ENCODE results near the gene ZNF629. TPM values are rescaled to one million over a fixed set of nuclear protein-coding genes. Genes with fewer than 3 reads are reported as not detected.

The ZNF629 gene
- total and polyA plus RNA-seq, 2 experiments from 2014 or later = 7.7 to 15.6 TPM

- no peaks in the 10 kb centered on the region for H3K36me3 ChIP-seq (replicated peaks; ENCODE audit: insufficient read depth, low read depth)
- H3K79me2 ChIP-seq = peaks cover 28% of the 10 kb centered on the region
- WGBS (ENCODE audit: low lambda C conversion rate, missing lambda C conversion rate) = 1% methylated on average over 56 of the region's 64 CpGs
- DNase-seq (ENCODE audit: low spot score) = peak; percentile 58
- H3K4me2 ChIP-seq = peak overlapping the region; percentile 88
- TF ChIP-seq EZH2 (IDR thresholded peaks at IDR 0.05; ENCODE audit: borderline replicate concordance) = no peak
- TF ChIP-seq, protein P1, sequence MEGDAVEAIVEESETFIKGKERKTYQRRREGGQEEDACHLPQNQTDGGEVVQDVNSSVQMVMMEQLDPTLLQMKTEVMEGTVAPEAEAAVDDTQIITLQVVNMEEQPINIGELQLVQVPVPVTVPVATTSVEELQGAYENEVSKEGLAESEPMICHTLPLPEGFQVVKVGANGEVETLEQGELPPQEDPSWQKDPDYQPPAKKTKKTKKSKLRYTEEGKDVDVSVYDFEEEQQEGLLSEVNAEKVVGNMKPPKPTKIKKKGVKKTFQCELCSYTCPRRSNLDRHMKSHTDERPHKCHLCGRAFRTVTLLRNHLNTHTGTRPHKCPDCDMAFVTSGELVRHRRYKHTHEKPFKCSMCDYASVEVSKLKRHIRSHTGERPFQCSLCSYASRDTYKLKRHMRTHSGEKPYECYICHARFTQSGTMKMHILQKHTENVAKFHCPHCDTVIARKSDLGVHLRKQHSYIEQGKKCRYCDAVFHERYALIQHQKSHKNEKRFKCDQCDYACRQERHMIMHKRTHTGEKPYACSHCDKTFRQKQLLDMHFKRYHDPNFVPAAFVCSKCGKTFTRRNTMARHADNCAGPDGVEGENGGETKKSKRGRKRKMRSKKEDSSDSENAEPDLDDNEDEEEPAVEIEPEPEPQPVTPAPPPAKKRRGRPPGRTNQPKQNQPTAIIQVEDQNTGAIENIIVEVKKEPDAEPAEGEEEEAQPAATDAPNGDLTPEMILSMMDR (IDR thresholded peaks at IDR 0.05; ENCODE audit: poor library complexity) = no peak
- no peak for TF ChIP-seq EZH2phosphoT487 (IDR thresholded peaks at IDR 0.05; ENCODE audit: low read depth, severe bottlenecking, unreplicated experiment)
- H4K20me1 ChIP-seq (ENCODE audit: insufficient read depth, poor library complexity, severe bottlenecking) = no peaks in the 10 kb centered on the region
- H3K9me2 ChIP-seq (replicated peaks; ENCODE audit: insufficient read depth) = no peaks in the 10 kb centered on the region
- H3K4me1 ChIP-seq (ENCODE audit: insufficient read depth) = peaks cover 17% of the 10 kb centered on the region
- peak overlapping the region; percentile 32 for H3K27ac ChIP-seq
- H3K4me3 ChIP-seq = peak overlapping the region; percentile 51
- H3K9me3 ChIP-seq (ENCODE audit: low read depth) = no peaks in the 10 kb centered on the region
- H2AFZ ChIP-seq = peak overlapping the region; percentile 70
- H3K27me3 ChIP-seq = no peaks in the 10 kb centered on the region
Measured at GRCh38 chr16:30761427-30761927, 25.5 kb downstream of the ZNF629 start.

- Histone ChIP-seq H2AFZ (peak overlapping the region; percentile 70), H3K27me3 (no peaks in the 10 kb centered on the region), H3K4me2 (peak overlapping the region; percentile 88), H3K27ac (peak overlapping the region; percentile 32), H3K9me2 (replicated peaks; ENCODE audit: insufficient read depth) (no peaks in the 10 kb centered on the region), H4K20me1 (ENCODE audit: insufficient read depth, poor library complexity, severe bottlenecking) (no peaks in the 10 kb centered on the region), H3K9me3 (ENCODE audit: low read depth) (no peaks in the 10 kb centered on the region), H3K36me3 (replicated peaks; ENCODE audit: insufficient read depth, low read depth) (no peaks in the 10 kb centered on the region), H3K4me1 (ENCODE audit: insufficient read depth) (peaks cover 17% of the 10 kb centered on the region), H3K79me2 (peaks cover 28% of the 10 kb centered on the region), H3K4me3 (peak overlapping the region; percentile 51)
- no peak for DNase-seq (ENCODE audit: low spot score)
- WGBS (ENCODE audit: low lambda C conversion rate, missing lambda C conversion rate) = 35% methylated on average over 26 of the region's 26 CpGs
- TF ChIP-seq EZH2phosphoT487 (IDR thresholded peaks at IDR 0.05; ENCODE audit: low read depth, severe bottlenecking, unreplicated experiment) (no peak), EZH2 (IDR thresholded peaks at IDR 0.05; ENCODE audit: borderline replicate concordance) (no peak)
- TF ChIP-seq, protein P1 (IDR thresholded peaks at IDR 0.05; ENCODE audit: poor library complexity) = no peak
Measured at GRCh38 chr16:30760577-30761426, 26.2 kb downstream of the ZNF629 start.

DNA sequence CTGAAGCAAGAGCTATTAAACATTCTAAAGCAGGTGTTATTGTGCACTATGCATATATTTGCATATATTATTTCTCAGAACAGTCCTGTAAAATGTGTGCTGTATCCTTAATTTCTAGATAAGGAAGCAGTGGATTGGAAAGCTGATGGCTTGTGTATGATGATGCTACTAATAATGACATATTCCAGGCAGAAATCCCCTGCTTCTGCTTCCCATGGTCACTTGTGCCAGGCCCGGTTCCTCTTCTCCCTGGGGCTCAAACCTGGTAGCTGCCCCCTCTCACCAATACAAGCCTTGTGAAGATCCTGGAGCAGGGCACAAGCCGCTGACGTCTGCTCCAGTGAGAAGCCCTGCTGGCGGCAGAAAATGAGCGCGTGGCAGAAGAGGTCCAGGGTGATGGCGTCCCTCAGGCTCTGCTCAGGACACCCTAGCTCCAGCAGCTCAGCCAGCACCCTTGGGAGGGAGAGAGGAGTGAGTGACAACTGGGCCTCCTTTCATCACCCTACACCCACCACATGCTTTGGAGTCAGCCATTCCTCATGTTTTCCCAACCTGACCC is 26.9 kb downstream of the ZNF629 start:
- H3K4me1 ChIP-seq (ENCODE audit: insufficient read depth) = peaks cover 17% of the 10 kb centered on the region
- no peak overlapping the region for H3K4me3 ChIP-seq
- H3K9me3 ChIP-seq (ENCODE audit: low read depth) = no peaks in the 10 kb centered on the region
- no peaks in the 10 kb centered on the region for H3K9me2 ChIP-seq (replicated peaks; ENCODE audit: insufficient read depth)
- no peak overlapping the region for H3K27ac ChIP-seq
- no peaks in the 10 kb centered on the region for H4K20me1 ChIP-seq (ENCODE audit: insufficient read depth, poor library complexity, severe bottlenecking)
- no peak overlapping the region for H2AFZ ChIP-seq
- H3K4me2 ChIP-seq = no peak overlapping the region
- no peaks in the 10 kb centered on the region for H3K27me3 ChIP-seq
- no peak for DNase-seq (ENCODE audit: low spot score)
- H3K36me3 ChIP-seq (replicated peaks; ENCODE audit: insufficient read depth, low read depth) = no peaks in the 10 kb centered on the region
- 96% methylated on average over 7 of the region's 7 CpGs for WGBS (ENCODE audit: low lambda C conversion rate, missing lambda C conversion rate)
- peaks cover 26% of the 10 kb centered on the region for H3K79me2 ChIP-seq
- TF ChIP-seq EZH2 (IDR thresholded peaks at IDR 0.05; ENCODE audit: borderline replicate concordance) = no peak

GRCh38 chr16:30758988-30759491 is 28.0 kb downstream of the ZNF629 start:
- Histone ChIP-seq H3K4me3 (no peak overlapping the region), H3K36me3 (replicated peaks; ENCODE audit: insufficient read depth, low read depth) (no peaks in the 10 kb centered on the region), H3K79me2 (peaks cover 18% of the 10 kb centered on the region), H3K9me3 (ENCODE audit: low read depth) (no peaks in the 10 kb centered on the region), H2AFZ (no peak overlapping the region), H3K9me2 (replicated peaks; ENCODE audit: insufficient read depth) (no peaks in the 10 kb centered on the region), H3K27me3 (no peaks in the 10 kb centered on the region), H4K20me1 (ENCODE audit: insufficient read depth, poor library complexity, severe bottlenecking) (no peaks in the 10 kb centered on the region), H3K4me2 (no peak overlapping the region), H3K27ac (no peak overlapping the region), H3K4me1 (ENCODE audit: insufficient read depth) (peaks cover 17% of the 10 kb centered on the region)
- TF ChIP-seq EZH2phosphoT487 (IDR thresholded peaks at IDR 0.05; ENCODE audit: low read depth, severe bottlenecking, unreplicated experiment) = no peak
- TF ChIP-seq, protein P1 (IDR thresholded peaks at IDR 0.05; ENCODE audit: poor library complexity) = no peak
- no peak for TF ChIP-seq EZH2 (IDR thresholded peaks at IDR 0.05; ENCODE audit: borderline replicate concordance)
- DNase-seq (ENCODE audit: low spot score) = no peak
- 94% methylated on average over 10 of the region's 10 CpGs for WGBS (ENCODE audit: low lambda C conversion rate, missing lambda C conversion rate)
